GM18507 (cell line): ENCODE data around the gene SREBF1.
A peak's percentile ranks its signal among the peaks of the same experiment; 100 is the strongest.

Experiments used
- DNase-seq: peaks from one replicate; pipeline ENCODE4 v3.0.0; 2011; ENCODE audit warnings: low read depth; ENCODE audit not compliant: insufficient read length; ENCODE audit errors: extremely low spot score
- FAIRE-seq: peaks from 2 replicates; lab custom pipeline; 2011; peaks lifted over from hg19 to GRCh38; lab: Jason Lieb, UNC

The SREBF1 gene

GRCh38 chr17:17836818-17837379 is at the start of gene SREBF1:
SREBF1 (minus strand) TSS chr17:17836986; CDS start chr17:17836817, 169 bp downstream.
- no peak for DNase-seq
- peak; percentile 12 for FAIRE-seq

- no peak for DNase-seq
- FAIRE-seq = no peak
These were observed 49.4 kb upstream of the SREBF1 start for GRCh38 chr17:17886226-17886625.

- FAIRE-seq (no peak), DNase-seq (no peak)
These were observed 47.9 kb upstream of the SREBF1 start for GRCh38 chr17:17884391-17885357.

DNA sequence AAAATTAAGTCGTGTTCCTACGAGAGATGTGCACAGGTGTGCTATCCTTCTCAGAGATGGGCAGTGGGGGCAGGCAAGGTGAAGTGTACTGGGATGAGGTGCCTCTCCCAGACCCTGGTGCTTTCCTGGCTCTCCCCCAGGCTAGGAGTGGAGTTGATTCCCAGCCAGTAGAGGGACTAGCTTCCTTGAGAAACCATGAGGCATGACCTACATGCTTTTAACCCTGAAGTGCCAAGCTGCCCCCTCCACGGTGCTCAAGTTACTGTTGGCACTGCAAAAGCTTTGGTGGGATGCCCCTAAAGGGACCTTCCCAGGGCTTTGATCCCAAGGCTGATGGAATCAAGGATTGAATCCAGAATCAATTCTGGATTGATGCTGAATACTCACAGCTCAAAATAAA is 47.0 kb upstream of the SREBF1 start:
- no peak for DNase-seq
- FAIRE-seq = no peak

- no peak for FAIRE-seq
- no peak for DNase-seq
These were observed 45.3 kb upstream of the SREBF1 start for GRCh38 chr17:17882082-17882581.

GRCh38 chr17:17880577-17881196 is 43.9 kb upstream of the SREBF1 start:
- no peak for FAIRE-seq
- DNase-seq = no peak

GRCh38 chr17:17877529-17878358 is 41.0 kb upstream of the SREBF1 start:
- DNase-seq = no peak
- no peak for FAIRE-seq

DNA sequence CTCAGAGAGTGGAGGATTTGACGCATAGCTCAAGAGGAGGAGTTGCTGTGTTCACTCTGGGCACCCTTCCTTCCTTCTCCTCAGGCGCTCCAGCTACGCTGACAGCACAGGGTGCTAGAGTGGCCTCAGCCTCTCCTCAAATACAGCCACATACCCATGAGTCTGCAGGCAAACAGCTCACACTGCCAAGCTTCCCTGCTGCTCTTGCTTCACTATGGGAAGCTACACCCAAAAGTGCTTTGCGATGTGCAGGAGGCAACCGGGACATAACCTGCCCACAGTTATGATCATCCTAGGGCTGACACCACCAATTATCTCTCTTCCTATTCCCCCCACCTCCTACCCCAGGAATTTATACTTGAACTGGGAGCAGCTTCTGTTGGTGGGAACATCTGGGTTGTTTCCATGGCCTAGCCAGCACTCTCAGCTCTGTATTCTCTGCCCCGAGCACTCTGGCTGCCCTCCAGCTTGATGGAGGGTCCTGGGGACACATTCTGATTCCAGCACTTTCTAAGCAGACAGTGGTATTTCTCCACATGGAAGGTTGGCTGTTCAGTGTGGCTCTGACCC is 40.3 kb upstream of the SREBF1 start:
- no peak for FAIRE-seq

DNA sequence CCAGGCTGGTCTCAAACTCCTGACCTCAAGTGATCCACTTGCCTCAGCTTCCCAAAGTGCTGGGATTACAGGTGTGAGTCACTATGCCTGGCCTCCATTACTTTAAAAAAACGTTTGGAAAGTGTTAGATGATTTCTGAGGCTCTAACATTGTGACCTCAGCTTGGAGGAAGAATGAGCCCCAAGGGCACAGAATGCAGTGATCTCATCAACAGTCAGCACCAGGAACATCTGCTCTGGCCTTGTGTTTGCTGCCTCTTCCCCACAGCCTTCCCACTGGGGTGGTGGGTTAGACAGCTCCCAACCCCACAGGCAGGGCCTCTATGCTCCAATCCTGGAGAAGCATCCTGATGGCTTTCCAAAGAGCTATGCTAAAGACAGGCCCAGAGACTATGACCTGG is 37.7 kb upstream of the SREBF1 start:
- FAIRE-seq (no peak), DNase-seq (no peak)

More for the DNA sequence above, 40.3 kb upstream of the SREBF1 start:
- DNase-seq = no peak

GRCh38 chr17:17873450-17873991 is 36.7 kb upstream of the SREBF1 start:
- FAIRE-seq = no peak

GRCh38 chr17:17872547-17873345 is 36.0 kb upstream of the SREBF1 start:
- DNase-seq = no peak
- FAIRE-seq = no peak

More at GRCh38 chr17:17873450-17873991, 36.7 kb upstream of the SREBF1 start:
- no peak for DNase-seq

DNA sequence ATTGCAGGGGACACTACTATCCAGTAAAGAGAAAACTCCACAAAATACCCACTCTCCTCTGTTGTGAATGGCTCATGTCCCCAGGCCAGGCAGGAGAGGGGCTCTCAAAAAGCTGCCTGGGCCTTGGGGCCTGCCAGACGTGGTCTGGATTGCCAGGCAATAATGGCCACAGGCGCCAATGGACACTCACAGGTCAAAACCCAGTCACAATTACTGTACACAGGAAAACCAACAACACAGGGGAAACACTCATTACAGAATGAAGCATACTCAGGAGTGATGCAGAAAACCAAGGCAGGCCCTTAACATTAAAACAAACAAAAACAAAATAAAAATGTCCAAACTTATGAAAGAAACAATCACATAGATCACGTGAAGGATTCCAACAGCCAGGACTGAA is 35.1 kb upstream of the SREBF1 start:
- no peak for DNase-seq
- no peak for FAIRE-seq

GRCh38 chr17:17870247-17870646 is 33.5 kb upstream of the SREBF1 start:
- FAIRE-seq = no peak
- no peak for DNase-seq

- DNase-seq (no peak), FAIRE-seq (no peak)
These were observed 32.1 kb upstream of the SREBF1 start for GRCh38 chr17:17868641-17869522.

DNA sequence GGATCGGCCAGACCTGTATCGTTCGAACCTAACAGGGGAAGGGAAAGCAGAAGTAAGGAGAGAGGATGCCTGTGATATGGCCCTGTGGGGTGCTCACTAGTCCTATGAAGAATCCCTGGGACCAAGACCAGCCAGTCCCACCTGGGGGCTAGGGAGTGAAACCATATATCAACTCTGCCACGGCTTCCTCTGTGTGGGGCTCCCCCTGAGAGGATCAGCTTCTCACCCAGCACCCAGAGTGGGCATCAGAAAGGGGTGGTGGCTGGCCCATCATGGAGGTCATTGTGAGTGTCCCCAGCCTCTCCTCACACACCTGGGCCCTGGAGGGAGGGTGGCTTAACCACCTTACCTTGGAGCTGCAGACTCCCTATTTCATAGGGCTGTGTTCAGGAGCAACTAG is 30.1 kb upstream of the SREBF1 start:
- DNase-seq = no peak
- no peak for FAIRE-seq

DNA sequence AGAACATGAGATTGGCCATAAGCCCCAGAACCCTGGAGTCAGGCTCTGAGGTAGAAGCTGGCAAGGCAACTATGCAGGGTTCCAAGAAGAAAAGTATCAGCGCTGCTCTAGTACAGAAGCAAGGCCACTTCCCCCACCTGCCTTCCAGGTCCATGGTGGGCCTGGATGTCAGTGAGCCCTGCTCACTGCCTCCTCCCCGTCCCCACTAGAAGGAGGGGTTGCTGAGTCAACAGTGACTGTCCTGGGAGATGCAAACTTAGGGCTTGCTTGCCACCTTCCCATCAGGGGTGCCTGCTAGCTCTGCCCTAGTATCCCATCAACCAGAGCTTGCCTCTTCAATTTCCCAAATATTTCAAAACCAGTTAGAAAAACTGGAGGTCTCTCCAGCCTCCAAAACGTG is 29.6 kb upstream of the SREBF1 start:
- FAIRE-seq (no peak), DNase-seq (no peak)

DNA sequence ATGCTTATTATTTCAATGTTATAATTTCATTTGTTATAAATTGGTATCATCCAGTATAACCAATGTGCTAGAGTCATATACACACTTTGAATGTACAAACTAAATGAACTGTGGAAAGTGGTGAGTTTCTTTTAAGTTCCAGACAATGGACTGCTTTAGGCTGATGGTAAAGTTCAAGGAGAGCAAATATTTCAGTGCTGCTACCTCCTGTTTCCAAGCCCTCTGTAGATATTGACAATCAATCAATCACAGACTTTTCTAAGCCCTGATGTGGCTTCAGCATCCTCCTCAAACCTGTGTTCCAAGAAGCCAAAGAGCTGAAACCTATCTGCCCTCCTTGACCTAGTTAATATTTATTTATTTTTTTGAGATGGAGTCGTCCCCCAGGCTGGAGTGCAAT is 28.2 kb upstream of the SREBF1 start:
- FAIRE-seq = no peak

More for the DNA sequence above, 28.2 kb upstream of the SREBF1 start:
- DNase-seq = no peak
